ENCODE data around the gene ZDHHC17. TPM values are rescaled to one million over a fixed set of nuclear protein-coding genes. Genes with fewer than 3 reads are reported as not detected.
A peak's percentile ranks its signal among the peaks of the same experiment; 100 is the strongest.

ZDHHC17 gene
- total and polyA plus RNA-seq, 2 of the 13 experiments (the other 11 are each of a cell fraction or from before 2014, with no cell fraction given), result 36.7 to 38.5 TPM

DNA sequence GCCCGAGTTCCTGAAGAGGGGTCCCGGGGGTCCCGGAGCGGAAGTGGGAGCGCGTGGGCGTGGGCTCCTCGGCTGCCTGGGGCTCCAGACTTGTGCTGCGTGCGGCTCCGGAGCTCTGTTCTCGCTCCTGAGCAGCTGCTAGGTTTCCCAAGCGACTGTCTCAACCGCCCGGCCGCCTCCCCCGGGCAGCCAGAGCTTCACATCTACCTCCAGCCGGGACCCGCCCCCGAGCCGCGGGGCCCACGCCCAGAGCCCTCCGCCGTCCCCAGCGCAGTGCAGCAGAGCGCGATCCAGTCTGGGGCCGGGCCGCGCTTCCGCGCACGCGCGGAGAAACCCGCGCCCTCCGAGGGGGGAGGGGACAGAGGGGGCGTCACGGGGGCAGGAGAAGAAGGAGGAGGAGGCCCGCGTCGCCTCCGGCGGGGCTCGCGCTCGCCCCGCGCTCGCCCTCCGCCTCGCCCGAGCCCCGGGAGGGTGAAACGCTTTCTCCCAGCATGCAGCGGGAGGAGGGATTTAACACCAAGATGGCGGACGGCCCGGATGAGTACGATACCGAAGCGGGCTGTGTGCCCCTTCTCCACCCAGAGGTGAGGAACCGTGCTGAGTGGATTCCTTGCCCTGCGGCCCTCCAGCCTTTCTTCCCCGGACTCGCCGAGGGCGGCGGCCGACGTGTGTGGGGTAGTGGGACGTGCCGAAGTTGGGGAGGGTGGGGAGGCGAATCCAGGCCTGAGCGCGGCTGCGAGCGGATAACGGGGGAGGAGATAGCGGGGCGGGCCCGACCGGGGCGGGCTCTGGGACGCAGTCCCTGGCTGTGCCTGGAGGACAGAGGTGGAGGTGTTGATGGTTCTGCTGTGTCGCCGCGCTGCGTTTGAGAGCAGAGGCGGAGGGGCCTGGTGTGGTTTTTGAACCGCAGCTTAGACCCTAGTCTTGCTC, at the start of gene ZDHHC17 (continued):
- TF ChIP-seq, protein P1, sequence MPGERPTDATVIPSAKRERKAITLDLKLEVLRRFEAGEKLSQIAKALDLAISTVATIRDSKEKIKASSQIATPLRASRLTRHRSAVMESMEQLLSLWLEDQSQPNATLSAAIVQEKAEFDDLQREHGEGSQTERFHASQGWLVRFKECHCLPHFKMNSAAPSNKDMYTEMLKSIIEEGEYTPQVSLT (CRISPR knock-in tag; IDR thresholded peaks at IDR 0.05; ENCODE audit: borderline replicate concordance, low read depth), result no peak
- TF ChIP-seq, protein P2, sequence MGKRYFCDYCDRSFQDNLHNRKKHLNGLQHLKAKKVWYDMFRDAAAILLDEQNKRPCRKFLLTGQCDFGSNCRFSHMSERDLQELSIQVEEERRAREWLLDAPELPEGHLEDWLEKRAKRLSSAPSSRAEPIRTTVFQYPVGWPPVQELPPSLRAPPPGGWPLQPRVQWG (CRISPR knock-in tag; IDR thresholded peaks at IDR 0.05; ENCODE audit: borderline replicate concordance, low read depth), result no peak
- TF ChIP-seq ZBED4 (CRISPR knock-in tag; IDR thresholded peaks at IDR 0.05; ENCODE audit: borderline replicate concordance), result 0 out of 2 replicates have a peak, but pooled peaks have one; percentile 15
- peak; percentile 95 for TF ChIP-seq ZNF543 (CRISPR knock-in tag; IDR thresholded peaks at IDR 0.05)
- peak; percentile 90; the same call in 1 of the 2 replicates for TF ChIP-seq DMAP1 (CRISPR knock-in tag; IDR thresholded peaks at IDR 0.05)
- TF ChIP-seq NFE2L1 (CRISPR knock-in tag; IDR thresholded peaks at IDR 0.05; ENCODE audit: borderline replicate concordance), result no peak
- peak; percentile 29; the same call in 1 of the 2 replicates for TF ChIP-seq MEIS2 (CRISPR knock-in tag; IDR thresholded peaks at IDR 0.05)
- TF ChIP-seq, protein P3, sequence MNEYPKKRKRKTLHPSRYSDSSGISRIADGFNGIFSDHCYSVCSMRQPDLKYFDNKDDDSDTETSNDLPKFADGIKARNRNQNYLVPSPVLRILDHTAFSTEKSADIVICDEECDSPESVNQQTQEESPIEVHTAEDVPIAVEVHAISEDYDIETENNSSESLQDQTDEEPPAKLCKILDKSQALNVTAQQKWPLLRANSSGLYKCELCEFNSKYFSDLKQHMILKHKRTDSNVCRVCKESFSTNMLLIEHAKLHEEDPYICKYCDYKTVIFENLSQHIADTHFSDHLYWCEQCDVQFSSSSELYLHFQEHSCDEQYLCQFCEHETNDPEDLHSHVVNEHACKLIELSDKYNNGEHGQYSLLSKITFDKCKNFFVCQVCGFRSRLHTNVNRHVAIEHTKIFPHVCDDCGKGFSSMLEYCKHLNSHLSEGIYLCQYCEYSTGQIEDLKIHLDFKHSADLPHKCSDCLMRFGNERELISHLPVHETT (CRISPR knock-in tag; conservative IDR thresholded peaks at IDR 0.05), result no peak; the same call in 1 of the 2 replicates
- 0 out of 2 replicates have a peak, but pooled peaks have one; percentile 41 for TF ChIP-seq ZNF775 (CRISPR knock-in tag; IDR thresholded peaks at IDR 0.05; ENCODE audit: borderline replicate concordance)
- no peak for TF ChIP-seq BRF2 (CRISPR knock-in tag; IDR thresholded peaks at IDR 0.05)
- no peak for TF ChIP-seq ZNF256 (CRISPR knock-in tag; conservative IDR thresholded peaks at IDR 0.05)
- peak; percentile 71; the same call in 1 of the 2 replicates for TF ChIP-seq ZNF343 (CRISPR knock-in tag; IDR thresholded peaks at IDR 0.05)
- TF ChIP-seq ONECUT2 (CRISPR knock-in tag; IDR thresholded peaks at IDR 0.05), result no peak
- peak; percentile 81; the same call in 1 of the 2 replicates for TF ChIP-seq AHR (CRISPR knock-in tag; IDR thresholded peaks at IDR 0.05)
- TF ChIP-seq RNF219 (CRISPR knock-in tag; IDR thresholded peaks at IDR 0.05), result no peak
- TF ChIP-seq SP4 (CRISPR knock-in tag; IDR thresholded peaks at IDR 0.05), result no peak
- no peak for TF ChIP-seq ZNF530 (CRISPR knock-in tag; IDR thresholded peaks at IDR 0.05; ENCODE audit: low read depth)
- peak; percentile 97 for TF ChIP-seq ZNF619 (CRISPR knock-in tag; IDR thresholded peaks at IDR 0.05)
- TF ChIP-seq BORCS8-MEF2B (CRISPR knock-in tag; IDR thresholded peaks at IDR 0.05), result peak; percentile 93; the same call in 1 of the 2 replicates

Measured in HepG2 (cell line).